ENCODE measurements around the gene COPA.

DNA sequence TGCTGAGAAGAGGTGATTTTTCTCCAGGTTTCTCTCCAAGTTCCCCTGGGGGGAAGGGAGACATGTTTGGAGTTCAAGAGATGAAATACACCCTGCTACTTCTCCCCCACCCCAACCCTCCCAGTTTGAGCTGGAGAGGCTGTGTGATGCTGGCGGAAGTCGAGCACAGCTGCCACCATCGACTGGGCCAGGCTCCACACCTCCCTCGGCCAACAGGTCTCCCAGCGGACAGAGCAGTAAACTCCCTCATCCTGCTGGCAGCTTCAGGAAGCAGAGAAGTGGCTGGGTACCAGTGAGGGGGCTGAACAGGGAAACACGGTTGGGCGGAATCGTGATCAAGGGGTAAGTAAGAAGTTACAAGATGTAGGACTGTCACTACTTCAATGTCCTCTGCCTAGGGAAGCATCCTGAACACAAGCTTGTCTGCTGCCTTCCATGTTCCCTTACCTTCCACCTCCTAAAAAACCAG is 17.2 kb upstream of the COPA start:
- no peak for TF ChIP-seq EZH2 (IDR thresholded peaks at IDR 0.05; ENCODE audit: insufficient read depth, low read length)
- TF ChIP-seq, protein P1, sequence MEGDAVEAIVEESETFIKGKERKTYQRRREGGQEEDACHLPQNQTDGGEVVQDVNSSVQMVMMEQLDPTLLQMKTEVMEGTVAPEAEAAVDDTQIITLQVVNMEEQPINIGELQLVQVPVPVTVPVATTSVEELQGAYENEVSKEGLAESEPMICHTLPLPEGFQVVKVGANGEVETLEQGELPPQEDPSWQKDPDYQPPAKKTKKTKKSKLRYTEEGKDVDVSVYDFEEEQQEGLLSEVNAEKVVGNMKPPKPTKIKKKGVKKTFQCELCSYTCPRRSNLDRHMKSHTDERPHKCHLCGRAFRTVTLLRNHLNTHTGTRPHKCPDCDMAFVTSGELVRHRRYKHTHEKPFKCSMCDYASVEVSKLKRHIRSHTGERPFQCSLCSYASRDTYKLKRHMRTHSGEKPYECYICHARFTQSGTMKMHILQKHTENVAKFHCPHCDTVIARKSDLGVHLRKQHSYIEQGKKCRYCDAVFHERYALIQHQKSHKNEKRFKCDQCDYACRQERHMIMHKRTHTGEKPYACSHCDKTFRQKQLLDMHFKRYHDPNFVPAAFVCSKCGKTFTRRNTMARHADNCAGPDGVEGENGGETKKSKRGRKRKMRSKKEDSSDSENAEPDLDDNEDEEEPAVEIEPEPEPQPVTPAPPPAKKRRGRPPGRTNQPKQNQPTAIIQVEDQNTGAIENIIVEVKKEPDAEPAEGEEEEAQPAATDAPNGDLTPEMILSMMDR (IDR thresholded peaks at IDR 0.05; ENCODE audit: insufficient read depth, low read depth, low read length), result no peak
